HG03280 (cell line): ENCODE data around the gene SATL1.
"Not testable (repeated sequence)": the region's sequence is repeated elsewhere in the genome, so short reads cannot be mapped to it uniquely, and the experiment has no call there.

ENCODE experiments used
- ATAC-seq: cut with Tn5 transposase; IDR thresholded peaks from one replicate; pipeline ENCODE4 v1.9.1; 2021; ENCODE audit warnings: mild to moderate bottlenecking, moderate library complexity; ENCODE audit not compliant: unreplicated experiment

SATL1 gene

GRCh38 chrX:85243761-85244449 is at the start of gene SATL1, which contains the start of gene ZNF711:
SATL1 (minus strand) TSS chrX:85243779; CDS start chrX:85108968, 134,811 bp downstream.
ZNF711 (plus strand) TSS chrX:85243991; CDS start chrX:85247573, 3,582 bp downstream.
- no peak for ATAC-seq

GRCh38 chrX:85288992-85289723 is 45.6 kb upstream of the SATL1 start:
- no peak for ATAC-seq

GRCh38 chrX:85285286-85285685 is 41.7 kb upstream of the SATL1 start:
- not testable (repeated sequence) for ATAC-seq

GRCh38 chrX:85244450-85245211 is 1.1 kb upstream of the SATL1 start:
- no peak for ATAC-seq

GRCh38 chrX:85243155-85243554 is 424 bp downstream of the SATL1 start:
- no peak for ATAC-seq

- ATAC-seq, result no peak
Measured at GRCh38 chrX:85223359-85223758, 20.2 kb downstream of the SATL1 start.

- ATAC-seq, result no peak
Measured at GRCh38 chrX:85221361-85221760, 22.2 kb downstream of the SATL1 start.

- no peak for ATAC-seq
Measured at GRCh38 chrX:85215946-85216345, 27.6 kb downstream of the SATL1 start.

GRCh38 chrX:85213792-85214530 is 29.6 kb downstream of the SATL1 start:
- ATAC-seq, result no peak

GRCh38 chrX:85203461-85203970 is 40.1 kb downstream of the SATL1 start:
- ATAC-seq, result no peak

GRCh38 chrX:85196319-85196718 is 47.3 kb downstream of the SATL1 start:
- no peak for ATAC-seq

- ATAC-seq, result no peak
Measured at GRCh38 chrX:85159644-85160043, 83.9 kb downstream of the SATL1 start.

- ATAC-seq, result no peak
Measured at GRCh38 chrX:85140964-85141363, 102.6 kb downstream of the SATL1 start.

- no peak for ATAC-seq
Measured at GRCh38 chrX:85139422-85139821, 104.2 kb downstream of the SATL1 start.

- ATAC-seq, result no peak
Measured at GRCh38 chrX:85136409-85136808, 107.2 kb downstream of the SATL1 start.

- ATAC-seq, result no peak
Measured at GRCh38 chrX:85115252-85115651, 128.3 kb downstream of the SATL1 start.

- no peak for ATAC-seq
Measured at GRCh38 chrX:85114776-85115175, 128.8 kb downstream of the SATL1 start.

GRCh38 chrX:85114171-85114570 is 129.4 kb downstream of the SATL1 start:
- no peak for ATAC-seq

- no peak for ATAC-seq
Measured at GRCh38 chrX:85113746-85114145, 129.8 kb downstream of the SATL1 start.

GRCh38 chrX:85112293-85112692 is 131.3 kb downstream of the SATL1 start:
- no peak for ATAC-seq

- ATAC-seq, result no peak
Measured at GRCh38 chrX:85111347-85111746, 132.2 kb downstream of the SATL1 start.
